KOPT-K1 (cell line): ENCODE data around the gene IL1R1.
"Not testable (repeated sequence)": the region's sequence is repeated elsewhere in the genome, so short reads cannot be mapped to it uniquely, and the experiment has no call there.

ENCODE experiments used
- H3K27ac ChIP-seq: fragments of 200-600 bp; sonication (generic); 2 replicates; pipeline ENCODE4 v1.5.1; 2016; ENCODE audit warnings: antibody characterized with exemption, mild to moderate bottlenecking, low read depth, low read length; ENCODE audit not compliant: poor library complexity, severe bottlenecking
- H3K36me3 ChIP-seq: fragments of 200-600 bp; sonication (generic); 2 replicates; pipeline ENCODE4 v1.5.1; 2017; ENCODE audit warnings: antibody characterized with exemption, mild to moderate bottlenecking, low read length, moderate library complexity; ENCODE audit not compliant: insufficient read depth
- H3K9me3 ChIP-seq: fragments of 200-600 bp; sonication (generic); 2 replicates; pipeline ENCODE4 v1.5.1; 2017; ENCODE audit warnings: antibody characterized with exemption, low read length, mild to moderate bottlenecking; ENCODE audit not compliant: insufficient read depth, poor library complexity, severe bottlenecking

IL1R1 gene

DNA sequence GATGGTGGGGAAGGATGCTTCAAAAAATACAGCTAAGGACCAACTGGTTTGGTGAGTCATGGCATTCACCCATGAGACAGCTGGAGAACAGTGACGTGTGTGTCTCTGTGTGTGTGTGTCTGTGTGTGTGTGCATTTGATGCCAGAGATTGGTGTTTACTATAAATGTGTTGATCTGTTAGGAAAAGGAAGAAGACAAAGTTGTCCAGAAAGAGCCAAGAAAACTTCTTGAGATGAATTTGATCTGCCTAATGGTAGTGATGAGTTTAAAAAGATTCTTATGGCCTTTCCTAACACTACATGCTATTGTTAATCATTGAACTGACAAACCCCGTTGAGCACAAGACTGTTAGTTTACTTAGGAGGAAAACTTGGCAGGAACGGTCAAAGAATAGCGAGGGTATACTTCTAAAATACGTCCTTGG is 36.4 kb upstream of the IL1R1 start:
- no peak overlapping the region for H3K27ac ChIP-seq
- peaks cover 4% of the 10 kb centered on the region for H3K9me3 ChIP-seq
- H3K36me3 ChIP-seq = no peaks in the 10 kb centered on the region

DNA sequence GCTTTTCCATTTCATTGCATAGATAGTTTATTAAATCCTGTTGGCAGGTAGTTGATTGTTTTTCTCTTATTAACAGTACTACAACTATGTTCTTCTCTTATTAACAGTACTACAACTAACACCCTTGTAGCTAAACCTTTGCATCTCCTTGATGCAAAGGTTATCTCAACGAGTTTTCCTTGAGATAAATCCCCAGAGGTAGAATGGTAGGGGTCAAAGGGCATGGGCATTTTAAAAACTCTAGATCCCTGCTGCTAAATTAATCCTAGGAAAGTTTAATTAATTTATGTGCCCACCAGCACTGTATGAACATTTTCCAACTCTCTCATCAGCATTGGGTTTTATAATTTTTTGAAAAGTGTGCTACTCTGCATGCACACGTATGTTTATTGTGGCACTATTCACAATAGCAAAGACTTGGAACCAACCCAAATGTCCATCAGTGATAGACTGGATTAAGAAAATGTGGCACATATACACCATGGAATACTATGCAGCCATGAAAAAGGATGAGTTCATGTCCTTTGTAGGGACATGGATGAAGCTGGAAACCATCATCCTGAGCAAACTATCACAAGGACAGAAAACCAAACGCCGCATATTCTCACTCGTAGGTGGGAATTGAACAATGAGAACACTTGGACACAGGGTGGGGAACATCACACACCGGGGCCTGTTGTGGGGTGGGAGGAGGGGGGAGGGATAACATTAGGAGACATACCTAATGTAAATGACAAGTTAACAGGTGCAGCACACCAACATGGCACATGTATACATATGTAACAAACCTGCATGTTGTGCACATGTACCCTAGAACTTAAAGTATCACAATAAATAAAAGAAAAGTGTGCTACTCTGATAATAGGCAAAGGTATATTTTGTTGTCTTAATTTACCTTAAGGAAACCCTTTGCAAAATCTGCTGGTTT is 35.5 kb upstream of the IL1R1 start:
- not testable (repeated sequence) for H3K36me3 ChIP-seq, H3K27ac ChIP-seq

DNA sequence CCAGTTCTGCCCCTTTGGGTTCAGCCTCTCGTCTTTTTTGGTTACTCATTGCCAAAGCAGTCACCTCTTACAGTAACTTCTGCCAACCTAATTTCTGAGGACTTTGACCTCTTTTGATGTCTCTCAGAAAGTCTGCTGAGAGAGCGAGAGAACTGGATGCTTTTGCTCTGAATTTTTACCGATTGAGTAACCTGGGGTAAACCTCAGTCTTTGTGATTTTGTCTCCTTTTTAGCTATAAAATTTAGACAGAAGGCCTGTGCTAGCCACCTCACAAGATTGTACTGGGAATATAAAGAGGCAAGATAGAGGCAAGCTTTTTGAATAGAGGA is 34.8 kb upstream of the IL1R1 start:
- Histone ChIP-seq H3K36me3 (no peaks in the 10 kb centered on the region), H3K27ac (no peak overlapping the region), H3K9me3 (peaks cover 1% of the 10 kb centered on the region)

More for the DNA sequence above, 35.5 kb upstream of the IL1R1 start:
- H3K9me3 ChIP-seq = not testable (repeated sequence)

DNA sequence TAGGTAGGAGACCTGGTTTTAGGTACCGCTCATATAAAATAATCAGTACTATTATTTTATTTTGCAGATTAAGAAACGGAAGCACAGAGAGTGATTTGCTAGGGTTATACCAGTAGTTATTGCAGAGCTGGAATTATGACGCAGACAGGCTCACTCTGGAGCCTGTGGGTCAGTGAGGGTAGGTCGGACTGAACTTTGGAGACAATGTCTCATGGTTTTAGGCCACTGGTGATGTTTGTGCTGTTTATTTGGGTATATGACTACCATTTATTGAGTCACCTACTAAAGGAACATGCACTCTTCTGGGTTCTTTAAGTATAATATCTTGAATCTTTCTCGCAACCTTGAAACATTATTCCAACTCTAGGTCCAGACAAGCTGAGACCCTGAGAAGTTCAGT is 33.5 kb upstream of the IL1R1 start:
- Histone ChIP-seq H3K27ac (no peak overlapping the region), H3K36me3 (no peaks in the 10 kb centered on the region), H3K9me3 (no peaks in the 10 kb centered on the region)

GRCh38 chr2:102110171-102110570 is 32.4 kb upstream of the IL1R1 start:
- H3K9me3 ChIP-seq = no peaks in the 10 kb centered on the region
- H3K36me3 ChIP-seq = no peaks in the 10 kb centered on the region
- H3K27ac ChIP-seq = no peak overlapping the region

- H3K27ac ChIP-seq = no peak overlapping the region
- H3K36me3 ChIP-seq = no peaks in the 10 kb centered on the region
- no peaks in the 10 kb centered on the region for H3K9me3 ChIP-seq
Measured at GRCh38 chr2:102110596-102111334, 31.8 kb upstream of the IL1R1 start.

GRCh38 chr2:102111823-102112222 is 30.7 kb upstream of the IL1R1 start:
- Histone ChIP-seq H3K36me3 (no peaks in the 10 kb centered on the region), H3K27ac (no peak overlapping the region), H3K9me3 (no peaks in the 10 kb centered on the region)

DNA sequence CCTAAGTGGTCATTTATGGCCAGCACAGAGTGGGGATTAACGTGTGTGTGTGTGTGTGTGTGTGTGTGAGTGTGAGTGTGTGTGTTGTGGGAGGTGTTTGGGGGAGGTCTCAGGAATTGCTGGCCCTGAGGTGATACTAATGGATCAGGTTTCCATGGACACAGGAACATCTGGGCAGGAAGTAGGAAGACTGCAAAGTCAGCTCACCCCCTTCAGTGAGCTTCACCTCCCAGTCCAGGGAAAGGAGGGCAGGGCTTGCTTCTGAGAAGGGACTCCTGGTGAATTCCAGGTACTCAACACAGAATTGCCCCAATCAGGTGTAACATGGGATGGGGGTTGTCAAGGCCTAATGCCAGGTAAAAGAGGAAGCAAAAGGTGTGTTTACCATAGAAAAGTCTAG is 30.3 kb upstream of the IL1R1 start:
- Histone ChIP-seq H3K9me3 (no peaks in the 10 kb centered on the region), H3K27ac (no peak overlapping the region), H3K36me3 (no peaks in the 10 kb centered on the region)

DNA sequence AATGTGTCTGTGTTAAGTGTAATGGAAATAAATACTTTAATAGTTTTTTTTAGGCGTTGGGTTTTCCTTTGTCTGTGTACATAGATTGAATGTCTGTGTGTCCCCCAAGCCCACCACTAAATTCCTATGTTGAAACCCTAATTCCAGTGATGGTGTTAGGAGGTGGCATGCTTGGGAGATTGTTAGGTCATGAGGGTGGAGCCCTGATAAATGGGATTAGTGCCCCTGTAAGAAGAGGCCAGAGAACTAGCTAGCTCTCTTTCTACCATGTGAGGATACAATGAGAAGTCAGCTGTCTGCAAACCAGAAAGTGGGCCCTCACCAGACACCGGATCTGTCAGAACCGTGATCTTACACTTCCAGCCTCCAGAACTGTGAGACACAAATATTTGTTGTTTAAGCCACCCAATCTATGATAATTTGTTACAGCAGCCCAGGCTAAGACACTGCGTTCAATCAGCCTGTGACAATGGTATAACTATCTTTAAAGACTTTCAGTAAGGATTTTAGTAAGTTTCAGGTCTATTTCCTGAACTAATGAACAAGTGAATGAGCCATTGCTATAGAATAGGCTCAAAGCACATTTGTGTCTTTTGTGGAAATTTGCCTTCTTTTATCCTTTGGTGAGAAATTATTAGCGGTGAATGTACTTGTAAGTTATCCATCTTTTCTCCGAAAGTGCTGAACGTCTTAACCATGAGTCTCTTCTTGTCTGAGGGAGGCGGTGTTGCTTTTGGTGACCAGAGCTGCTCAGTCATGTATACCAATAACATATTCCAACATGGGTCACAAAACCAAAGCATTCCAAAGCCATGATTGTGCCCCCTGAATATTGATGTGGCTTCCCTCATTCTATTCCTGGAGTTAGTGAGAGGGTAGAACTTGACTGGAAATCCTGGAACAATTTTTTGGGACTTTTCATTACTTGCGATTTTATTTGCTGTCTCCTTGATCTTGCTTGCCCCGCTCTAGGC is 29.6 kb upstream of the IL1R1 start:
- no peak overlapping the region for H3K27ac ChIP-seq
- no peaks in the 10 kb centered on the region for H3K9me3 ChIP-seq
- H3K36me3 ChIP-seq = no peaks in the 10 kb centered on the region

GRCh38 chr2:102114290-102114721 is 28.2 kb upstream of the IL1R1 start:
- Histone ChIP-seq H3K27ac (no peak overlapping the region), H3K9me3 (no peaks in the 10 kb centered on the region), H3K36me3 (no peaks in the 10 kb centered on the region)

- H3K36me3 ChIP-seq = no peaks in the 10 kb centered on the region
- no peak overlapping the region for H3K27ac ChIP-seq
- H3K9me3 ChIP-seq = no peaks in the 10 kb centered on the region
Measured at GRCh38 chr2:102114851-102115497, 27.6 kb upstream of the IL1R1 start.

DNA sequence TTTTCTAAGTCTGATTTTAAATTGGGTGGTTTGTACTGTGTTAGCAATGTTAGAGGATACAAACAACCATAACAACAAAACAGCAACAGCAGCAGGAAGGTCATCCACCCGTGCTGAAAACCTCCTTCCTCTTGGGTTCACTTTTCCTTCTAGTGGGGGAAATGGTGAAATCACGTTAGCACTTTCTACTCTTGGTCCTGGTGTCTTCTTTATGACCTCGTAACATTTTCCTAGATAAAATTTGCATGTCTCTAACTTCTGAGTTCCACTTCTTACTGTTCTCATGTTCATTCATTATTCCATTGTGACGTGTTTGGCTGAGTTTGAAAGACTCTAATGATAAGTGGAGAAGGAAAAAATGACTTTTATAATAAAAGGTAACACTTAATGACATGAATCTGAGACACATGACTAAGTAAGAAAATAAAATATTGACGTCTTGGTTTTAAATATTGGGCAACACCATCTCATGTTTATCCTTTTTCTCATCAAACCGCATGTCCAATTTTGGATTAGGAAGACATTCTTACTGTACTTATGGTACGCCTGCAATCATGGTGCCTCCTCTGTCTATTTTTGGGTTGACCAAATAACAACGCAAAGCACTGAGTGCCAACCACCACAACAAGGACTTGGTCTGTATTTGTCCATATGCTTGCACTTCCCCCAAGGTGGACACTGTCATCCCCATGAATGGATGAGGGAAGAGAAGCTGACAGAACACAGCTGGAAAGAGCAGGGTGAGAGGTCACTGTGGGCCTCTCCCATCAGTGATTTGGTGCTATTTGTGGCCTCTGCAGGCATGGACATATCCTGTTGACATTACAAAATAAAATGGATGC is 25.7 kb upstream of the IL1R1 start:
- H3K9me3 ChIP-seq = no peaks in the 10 kb centered on the region
- no peak overlapping the region for H3K27ac ChIP-seq
- H3K36me3 ChIP-seq = no peaks in the 10 kb centered on the region

GRCh38 chr2:102117472-102117858 is 25.1 kb upstream of the IL1R1 start:
- no peaks in the 10 kb centered on the region for H3K36me3 ChIP-seq
- H3K9me3 ChIP-seq = no peaks in the 10 kb centered on the region
- H3K27ac ChIP-seq = no peak overlapping the region

GRCh38 chr2:102119255-102119654 is 23.3 kb upstream of the IL1R1 start:
- Histone ChIP-seq H3K27ac (no peak overlapping the region), H3K36me3 (no peaks in the 10 kb centered on the region), H3K9me3 (no peaks in the 10 kb centered on the region)
